Measurements from ENCODE around the gene CYP27C1.

DNA sequence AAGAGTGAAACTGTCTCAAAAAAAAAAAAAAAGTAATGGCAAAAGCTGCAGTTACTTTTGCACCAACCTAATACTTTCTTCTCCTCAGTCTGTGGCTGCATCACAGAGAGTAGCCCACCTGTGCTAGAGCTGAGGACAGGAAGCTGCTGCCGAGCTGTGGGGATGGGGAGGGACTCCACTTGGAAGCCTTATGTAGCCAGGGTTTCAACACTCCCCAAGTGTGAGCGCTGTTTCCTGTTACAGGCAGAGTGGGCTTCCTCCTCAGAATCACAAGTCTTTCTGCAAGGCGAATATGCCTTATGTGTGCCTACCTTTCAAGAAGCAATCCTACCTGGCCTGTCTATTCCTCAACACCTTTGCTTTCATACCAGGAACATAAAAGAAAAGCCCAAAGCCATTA, 36.3 kb upstream of the CYP27C1 start:
- no peak for TF ChIP-seq CTCF (conservative IDR thresholded peaks at IDR 0.05; ENCODE audit: low read depth in 2 of 2)
- no peak for TF ChIP-seq POLR2AphosphoS5 (IDR thresholded peaks at IDR 0.05; ENCODE audit: low read depth)

Measured in GM23338 (cell line).